HL-60 (cell line): ENCODE measurements around the gene PER1.

Experiments used
- DNase-seq, 2 experiments: peaks; one replicate each; pipeline ENCODE4 v3.0.0-alpha.2; 2010 to 2020; ENCODE audit warnings: low read depth in 1 of 2, low spot score in 1 of 2
- H3K27ac ChIP-seq: fragments of 250-450 bp; sonication (Bioruptor Pico); replicated peaks from 2 replicates; pipeline ENCODE4 v1.5.1; 2020; ENCODE audit warnings: mild to moderate bottlenecking, moderate library complexity
- H3K27me3 ChIP-seq: fragments of 250-450 bp; sonication (Bioruptor Pico); 2 replicates; pipeline ENCODE4 v1.5.1; 2021; ENCODE audit warnings: mild to moderate bottlenecking, moderate library complexity; ENCODE audit not compliant: insufficient read depth, poor library complexity, severe bottlenecking
- H3K4me3 ChIP-seq: replicated peaks from 2 replicates; pipeline ENCODE4 v1.5.1; 2011; ENCODE audit warnings: mild to moderate bottlenecking, control low read depth, low read length; ENCODE audit not compliant: insufficient read depth
- GABPA ChIP-seq: IDR thresholded peaks from 2 replicates; pipeline ENCODE4 v1.6.1; 2012; ENCODE audit warnings: low read depth
- POLR2AphosphoS5 ChIP-seq: IDR thresholded peaks from 2 replicates; pipeline ENCODE4 v1.6.1; 2012; ENCODE audit warnings: low read depth
- SPI1 ChIP-seq: IDR thresholded peaks from 2 replicates; pipeline ENCODE4 v1.6.1; 2012; ENCODE audit warnings: low read depth, mild to moderate bottlenecking, borderline replicate concordance
- TF ChIP-seq, protein P1 (sequence below): IDR thresholded peaks from one replicate; pipeline ENCODE4 v1.5.1; 2011; ENCODE audit warnings: low read length, control low read depth, inconsistent platforms; ENCODE audit not compliant: insufficient read depth
- TF ChIP-seq, protein P2 (sequence below): IDR thresholded peaks from 2 replicates; pipeline ENCODE4 v1.6.1; 2012; ENCODE audit warnings: low read depth; ENCODE audit not compliant: insufficient replicate concordance

PER1 gene

DNA sequence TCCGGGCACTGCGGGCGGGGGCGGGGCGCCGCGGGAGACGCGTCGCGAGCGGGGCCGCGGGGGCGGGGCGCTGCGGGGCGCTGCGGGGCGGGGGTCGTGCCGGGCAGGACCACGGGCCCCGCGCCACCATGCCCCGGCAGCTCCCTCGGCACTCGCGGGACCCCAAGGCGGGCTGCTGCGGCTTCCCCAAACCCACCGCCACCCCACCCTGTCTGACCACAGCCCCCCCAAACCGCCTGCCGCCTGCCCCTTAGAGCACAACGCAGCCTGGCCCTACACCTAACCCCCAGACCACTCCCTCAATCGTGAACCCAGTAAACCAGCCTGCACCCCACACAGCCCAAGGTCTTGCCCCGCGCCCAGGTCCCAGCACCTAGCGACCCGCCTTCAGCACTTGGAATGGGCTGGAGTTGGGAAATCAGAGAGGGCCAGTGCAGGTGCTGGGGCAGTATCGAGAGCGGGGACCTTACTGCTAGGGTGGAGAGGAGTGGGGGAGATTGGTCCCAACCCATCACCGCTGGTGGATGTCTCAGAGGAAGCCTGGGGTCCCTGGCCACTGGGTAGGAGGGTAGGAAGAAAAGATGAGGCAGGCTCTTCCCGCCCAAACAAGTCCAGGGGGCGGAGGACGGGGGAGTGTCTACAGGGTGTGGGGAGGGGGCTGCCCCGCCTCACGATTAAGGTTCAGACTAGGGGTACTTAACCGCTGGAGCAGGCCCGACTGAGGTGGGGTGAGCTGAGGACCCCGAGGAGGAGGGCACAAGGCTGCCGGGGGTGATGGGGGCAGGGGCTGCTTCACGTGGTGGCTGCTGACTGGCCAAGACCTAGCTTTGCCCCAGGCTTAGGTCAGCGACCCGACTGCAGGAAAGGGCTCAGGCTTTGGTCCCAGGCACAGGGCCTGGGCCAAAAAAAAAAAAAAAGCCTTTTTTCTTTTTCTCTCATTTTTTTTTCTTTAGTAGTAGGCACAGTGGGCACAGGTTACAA is 11.1 kb upstream of the PER1 start:
- Histone ChIP-seq H3K27me3 (no peaks in the 10 kb centered on the region), H3K4me3 (peak overlapping the region; percentile 41), H3K27ac (peak overlapping the region; percentile 75)
- TF ChIP-seq, protein P1, sequence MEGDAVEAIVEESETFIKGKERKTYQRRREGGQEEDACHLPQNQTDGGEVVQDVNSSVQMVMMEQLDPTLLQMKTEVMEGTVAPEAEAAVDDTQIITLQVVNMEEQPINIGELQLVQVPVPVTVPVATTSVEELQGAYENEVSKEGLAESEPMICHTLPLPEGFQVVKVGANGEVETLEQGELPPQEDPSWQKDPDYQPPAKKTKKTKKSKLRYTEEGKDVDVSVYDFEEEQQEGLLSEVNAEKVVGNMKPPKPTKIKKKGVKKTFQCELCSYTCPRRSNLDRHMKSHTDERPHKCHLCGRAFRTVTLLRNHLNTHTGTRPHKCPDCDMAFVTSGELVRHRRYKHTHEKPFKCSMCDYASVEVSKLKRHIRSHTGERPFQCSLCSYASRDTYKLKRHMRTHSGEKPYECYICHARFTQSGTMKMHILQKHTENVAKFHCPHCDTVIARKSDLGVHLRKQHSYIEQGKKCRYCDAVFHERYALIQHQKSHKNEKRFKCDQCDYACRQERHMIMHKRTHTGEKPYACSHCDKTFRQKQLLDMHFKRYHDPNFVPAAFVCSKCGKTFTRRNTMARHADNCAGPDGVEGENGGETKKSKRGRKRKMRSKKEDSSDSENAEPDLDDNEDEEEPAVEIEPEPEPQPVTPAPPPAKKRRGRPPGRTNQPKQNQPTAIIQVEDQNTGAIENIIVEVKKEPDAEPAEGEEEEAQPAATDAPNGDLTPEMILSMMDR: no peak
- DNase-seq: no peak

DNA sequence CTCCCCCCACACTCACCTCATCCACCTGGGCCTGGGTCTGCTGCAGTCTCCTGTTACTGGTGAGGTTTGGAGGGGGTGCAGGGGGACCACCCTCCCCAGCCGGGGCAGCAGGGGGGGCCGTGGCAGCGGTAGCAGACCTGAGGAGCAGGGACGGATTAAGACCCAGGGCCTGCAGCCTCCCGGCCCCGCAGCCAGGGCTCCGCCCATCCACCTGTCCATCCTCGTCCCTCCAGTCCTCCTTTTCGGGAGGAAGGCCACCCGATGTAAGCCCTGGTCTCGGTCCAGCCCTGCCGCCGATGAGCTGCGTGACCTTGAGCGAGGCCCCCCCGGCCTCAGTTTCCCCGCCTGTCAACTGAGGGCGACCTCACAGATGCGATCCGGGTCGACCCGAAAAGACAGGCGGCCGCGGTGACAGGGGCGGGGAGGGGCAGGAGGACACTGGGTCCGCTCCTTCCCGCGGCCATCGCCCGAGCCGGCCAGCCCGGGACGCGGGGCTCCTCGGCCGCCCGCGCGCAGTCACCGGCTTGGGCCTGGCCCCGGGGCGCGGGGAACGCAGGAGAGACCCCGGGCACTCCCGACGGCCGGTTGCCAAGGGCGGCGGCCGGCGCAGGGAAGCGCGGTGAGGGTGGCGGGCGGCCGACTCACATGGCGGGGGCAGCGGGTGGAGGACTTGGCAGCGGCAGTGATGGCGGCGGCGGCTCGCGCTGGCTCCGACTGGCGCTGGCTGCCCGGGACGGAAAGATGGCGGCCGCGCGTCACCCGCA is 10.2 kb upstream of the PER1 start, which contains the start of gene VAMP2:
Gene VAMP2, minus strand, starts transcription at position 716 of the 764 bp plus-strand sequence. Its CDS starts 69 bp downstream, at position 647.
- Histone ChIP-seq H3K27me3 (no peaks in the 10 kb centered on the region), H3K27ac (peak within 1 kb of the TSS; percentile 75), H3K4me3 (peak within 1 kb of the TSS; percentile 76)
- DNase-seq: peak in 1 of 2 experiments; percentile 37
- TF ChIP-seq, protein P1: no peak
- TF ChIP-seq SPI1: no peak
- TF ChIP-seq POLR2AphosphoS5: peak; percentile 51; the same call in 1 of the 2 replicates
- TF ChIP-seq GABPA: no peak
- TF ChIP-seq, protein P2, sequence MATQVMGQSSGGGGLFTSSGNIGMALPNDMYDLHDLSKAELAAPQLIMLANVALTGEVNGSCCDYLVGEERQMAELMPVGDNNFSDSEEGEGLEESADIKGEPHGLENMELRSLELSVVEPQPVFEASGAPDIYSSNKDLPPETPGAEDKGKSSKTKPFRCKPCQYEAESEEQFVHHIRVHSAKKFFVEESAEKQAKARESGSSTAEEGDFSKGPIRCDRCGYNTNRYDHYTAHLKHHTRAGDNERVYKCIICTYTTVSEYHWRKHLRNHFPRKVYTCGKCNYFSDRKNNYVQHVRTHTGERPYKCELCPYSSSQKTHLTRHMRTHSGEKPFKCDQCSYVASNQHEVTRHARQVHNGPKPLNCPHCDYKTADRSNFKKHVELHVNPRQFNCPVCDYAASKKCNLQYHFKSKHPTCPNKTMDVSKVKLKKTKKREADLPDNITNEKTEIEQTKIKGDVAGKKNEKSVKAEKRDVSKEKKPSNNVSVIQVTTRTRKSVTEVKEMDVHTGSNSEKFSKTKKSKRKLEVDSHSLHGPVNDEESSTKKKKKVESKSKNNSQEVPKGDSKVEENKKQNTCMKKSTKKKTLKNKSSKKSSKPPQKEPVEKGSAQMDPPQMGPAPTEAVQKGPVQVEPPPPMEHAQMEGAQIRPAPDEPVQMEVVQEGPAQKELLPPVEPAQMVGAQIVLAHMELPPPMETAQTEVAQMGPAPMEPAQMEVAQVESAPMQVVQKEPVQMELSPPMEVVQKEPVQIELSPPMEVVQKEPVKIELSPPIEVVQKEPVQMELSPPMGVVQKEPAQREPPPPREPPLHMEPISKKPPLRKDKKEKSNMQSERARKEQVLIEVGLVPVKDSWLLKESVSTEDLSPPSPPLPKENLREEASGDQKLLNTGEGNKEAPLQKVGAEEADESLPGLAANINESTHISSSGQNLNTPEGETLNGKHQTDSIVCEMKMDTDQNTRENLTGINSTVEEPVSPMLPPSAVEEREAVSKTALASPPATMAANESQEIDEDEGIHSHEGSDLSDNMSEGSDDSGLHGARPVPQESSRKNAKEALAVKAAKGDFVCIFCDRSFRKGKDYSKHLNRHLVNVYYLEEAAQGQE: no peak

DNA sequence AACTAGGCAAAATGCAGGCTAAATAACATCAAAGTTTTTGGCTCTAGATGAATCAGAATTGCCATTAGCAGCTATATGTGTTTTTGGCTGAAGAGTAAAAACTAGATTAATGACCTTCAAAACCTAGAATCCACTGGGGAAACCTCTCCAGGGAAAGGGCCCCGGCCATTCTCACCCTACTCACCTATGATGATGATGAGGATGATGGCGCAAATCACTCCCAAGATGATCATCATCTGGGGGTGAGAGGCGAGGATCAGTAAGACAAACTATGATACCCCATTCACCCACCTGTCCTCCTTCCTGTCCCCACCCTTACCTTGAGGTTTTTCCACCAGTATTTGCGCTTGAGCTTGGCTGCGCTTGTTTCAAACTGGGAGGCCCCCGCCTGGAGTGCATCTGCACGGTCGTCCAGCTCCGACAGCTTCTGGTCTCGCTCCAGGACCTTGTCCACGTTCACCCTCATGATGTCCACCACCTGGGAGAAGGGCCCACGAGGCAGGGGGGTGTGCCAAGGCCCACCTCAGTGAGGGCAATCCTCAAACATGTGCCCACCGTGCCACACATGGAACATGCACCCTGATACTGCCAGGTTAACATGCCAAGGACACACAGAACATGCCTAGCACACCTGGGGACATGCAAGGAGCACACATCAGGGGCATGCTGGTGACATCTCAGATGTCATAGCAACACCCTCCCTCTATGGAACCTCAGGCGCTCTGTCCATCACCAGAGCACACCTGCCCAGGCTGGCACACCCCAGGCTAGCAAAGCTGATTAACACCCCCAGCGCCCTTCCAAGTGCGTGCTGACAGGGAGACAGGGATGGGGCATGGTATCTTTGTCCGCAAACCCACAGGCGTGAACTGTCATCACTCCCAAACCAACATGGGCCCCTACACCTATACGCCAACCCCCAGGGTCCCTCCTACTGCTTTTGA is 9.4 kb upstream of the PER1 start:
- no peak for TF ChIP-seq SPI1
- TF ChIP-seq, protein P1: no peak
- TF ChIP-seq POLR2AphosphoS5: no peak
- TF ChIP-seq, protein P2: no peak
- TF ChIP-seq GABPA: no peak
- Histone ChIP-seq H3K27me3 (no peaks in the 10 kb centered on the region), H3K27ac (peak overlapping the region; percentile 67; the same call in 1 of the 2 replicates), H3K4me3 (peak overlapping the region; percentile 76)
- no peak for DNase-seq
